ENCODE results near the gene APC.

APC gene

DNA sequence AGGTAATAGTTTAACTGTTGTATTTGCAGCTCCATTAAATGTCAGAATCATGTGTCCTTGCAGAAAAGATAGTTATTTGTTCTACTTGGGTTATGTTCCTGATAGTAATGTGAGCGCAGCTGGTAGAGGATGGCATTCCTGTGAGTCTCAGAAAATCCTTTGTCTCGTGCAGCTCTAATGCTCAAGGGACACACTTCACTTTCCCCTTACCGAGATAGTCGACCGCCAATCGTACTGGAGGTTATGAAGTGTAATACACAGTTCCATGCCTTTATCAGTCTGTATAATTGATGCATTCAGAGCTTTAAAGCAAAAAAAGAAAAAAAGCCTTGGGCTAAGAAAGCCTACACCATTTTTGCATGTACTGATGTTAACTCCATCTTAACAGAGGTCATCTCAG is 63.2 kb downstream of the APC start:
- no peak overlapping the region for H3K4me3 ChIP-seq (ENCODE audit: control insufficient read depth, low read depth, low read length)
- no peak for DNase-seq (ENCODE audit: low read depth)
- TF ChIP-seq, protein P1, sequence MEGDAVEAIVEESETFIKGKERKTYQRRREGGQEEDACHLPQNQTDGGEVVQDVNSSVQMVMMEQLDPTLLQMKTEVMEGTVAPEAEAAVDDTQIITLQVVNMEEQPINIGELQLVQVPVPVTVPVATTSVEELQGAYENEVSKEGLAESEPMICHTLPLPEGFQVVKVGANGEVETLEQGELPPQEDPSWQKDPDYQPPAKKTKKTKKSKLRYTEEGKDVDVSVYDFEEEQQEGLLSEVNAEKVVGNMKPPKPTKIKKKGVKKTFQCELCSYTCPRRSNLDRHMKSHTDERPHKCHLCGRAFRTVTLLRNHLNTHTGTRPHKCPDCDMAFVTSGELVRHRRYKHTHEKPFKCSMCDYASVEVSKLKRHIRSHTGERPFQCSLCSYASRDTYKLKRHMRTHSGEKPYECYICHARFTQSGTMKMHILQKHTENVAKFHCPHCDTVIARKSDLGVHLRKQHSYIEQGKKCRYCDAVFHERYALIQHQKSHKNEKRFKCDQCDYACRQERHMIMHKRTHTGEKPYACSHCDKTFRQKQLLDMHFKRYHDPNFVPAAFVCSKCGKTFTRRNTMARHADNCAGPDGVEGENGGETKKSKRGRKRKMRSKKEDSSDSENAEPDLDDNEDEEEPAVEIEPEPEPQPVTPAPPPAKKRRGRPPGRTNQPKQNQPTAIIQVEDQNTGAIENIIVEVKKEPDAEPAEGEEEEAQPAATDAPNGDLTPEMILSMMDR (IDR thresholded peaks at IDR 0.05; ENCODE audit: control insufficient read depth, insufficient read depth, low read depth, low read length, missing control alignments): no peak

DNA sequence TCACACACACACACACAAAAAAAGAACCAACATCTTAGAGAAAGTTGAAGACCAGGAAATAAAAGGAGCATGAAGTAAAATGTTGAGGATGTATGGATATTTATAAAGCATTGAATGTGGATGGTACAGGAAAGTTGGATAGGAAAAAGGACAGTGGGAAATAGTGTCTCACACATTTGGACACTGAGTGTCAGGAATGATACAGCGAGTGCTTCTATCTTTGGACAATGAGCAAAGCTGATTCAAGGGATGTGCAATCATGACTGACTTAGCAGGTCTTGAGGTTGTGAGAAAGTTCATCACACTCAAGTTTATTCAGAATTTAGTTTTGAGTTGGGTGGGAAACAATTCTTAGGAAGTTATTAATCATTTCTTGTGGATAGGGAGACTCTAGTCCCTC is 73.3 kb downstream of the APC start:
- no peak overlapping the region for H3K4me3 ChIP-seq (ENCODE audit: control insufficient read depth, low read depth, low read length)
- no peak for DNase-seq (ENCODE audit: low read depth)
- TF ChIP-seq, protein P1 (IDR thresholded peaks at IDR 0.05; ENCODE audit: control insufficient read depth, insufficient read depth, low read depth, low read length, missing control alignments): no peak

DNA sequence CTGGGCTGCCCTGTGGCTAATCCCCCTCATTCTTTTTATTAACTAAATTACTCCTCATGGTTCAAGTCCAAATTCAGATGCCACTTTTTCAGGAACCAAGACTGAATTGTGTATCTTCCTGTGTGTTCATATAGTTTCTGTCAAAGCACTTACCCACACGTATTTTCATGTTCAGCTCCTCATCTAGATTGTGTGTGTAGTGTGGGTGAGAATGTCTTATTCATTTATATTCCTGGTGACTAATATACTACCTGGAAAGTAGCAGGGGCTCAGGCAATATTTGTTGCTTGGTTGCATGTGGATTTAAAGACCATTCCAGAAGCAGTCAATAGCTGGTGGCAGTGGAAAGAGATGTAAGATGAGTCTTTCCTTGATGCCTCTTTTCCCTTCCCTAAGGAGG is 74.9 kb downstream of the APC start:
- TF ChIP-seq, protein P1 (IDR thresholded peaks at IDR 0.05; ENCODE audit: control insufficient read depth, insufficient read depth, low read depth, low read length, missing control alignments): no peak
- no peak for DNase-seq (ENCODE audit: low read depth)

DNA sequence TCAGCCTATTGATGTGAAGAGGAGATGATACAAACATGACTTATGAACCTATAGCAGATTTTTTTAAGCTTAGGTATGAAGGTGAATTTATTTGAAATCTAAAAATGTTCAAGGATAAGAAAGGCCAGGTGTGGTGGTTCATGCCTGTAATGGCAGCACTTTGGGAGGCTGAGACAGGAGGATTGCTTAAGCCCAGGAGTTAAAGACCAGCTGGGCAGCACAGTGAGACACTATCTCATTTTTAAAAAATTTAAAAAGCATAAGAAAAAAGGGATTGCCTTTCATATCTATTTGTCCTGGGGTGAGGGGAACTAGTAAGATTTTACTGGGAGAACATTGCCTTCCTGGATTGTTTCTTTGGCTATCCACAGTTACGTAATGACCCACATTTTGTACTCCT is 82.6 kb downstream of the APC start:
- H3K4me3 ChIP-seq (ENCODE audit: control insufficient read depth, low read depth, low read length): no peak overlapping the region
- TF ChIP-seq, protein P1 (IDR thresholded peaks at IDR 0.05; ENCODE audit: control insufficient read depth, insufficient read depth, low read depth, low read length, missing control alignments): no peak
- DNase-seq (ENCODE audit: low read depth): no peak

More for the DNA sequence above, 74.9 kb downstream of the APC start:
- no peak overlapping the region for H3K4me3 ChIP-seq (ENCODE audit: control insufficient read depth, low read depth, low read length)

DNA sequence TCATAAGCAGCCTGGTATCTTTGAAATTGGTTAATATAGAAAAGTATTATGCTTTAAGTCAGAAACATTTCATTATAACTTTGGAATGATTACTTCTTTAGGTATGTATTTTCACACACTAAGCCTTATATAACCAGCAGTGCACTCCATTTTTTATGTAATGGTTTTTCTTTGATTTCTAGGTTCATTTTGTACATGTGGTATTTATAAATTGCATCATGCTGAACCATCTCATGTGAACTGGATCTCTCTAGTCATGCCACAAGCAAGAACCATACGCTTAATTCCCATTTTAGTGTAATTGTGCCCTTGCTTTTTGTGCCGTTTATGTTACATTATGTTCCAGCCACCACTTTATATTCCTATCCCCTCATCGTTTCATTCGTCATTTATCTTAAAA is 84.8 kb downstream of the APC start:
- H3K4me3 ChIP-seq (ENCODE audit: control insufficient read depth, low read depth, low read length): no peak overlapping the region
- peak; percentile 8 for DNase-seq (ENCODE audit: low read depth)
- TF ChIP-seq, protein P1 (IDR thresholded peaks at IDR 0.05; ENCODE audit: control insufficient read depth, insufficient read depth, low read depth, low read length, missing control alignments): no peak

DNA sequence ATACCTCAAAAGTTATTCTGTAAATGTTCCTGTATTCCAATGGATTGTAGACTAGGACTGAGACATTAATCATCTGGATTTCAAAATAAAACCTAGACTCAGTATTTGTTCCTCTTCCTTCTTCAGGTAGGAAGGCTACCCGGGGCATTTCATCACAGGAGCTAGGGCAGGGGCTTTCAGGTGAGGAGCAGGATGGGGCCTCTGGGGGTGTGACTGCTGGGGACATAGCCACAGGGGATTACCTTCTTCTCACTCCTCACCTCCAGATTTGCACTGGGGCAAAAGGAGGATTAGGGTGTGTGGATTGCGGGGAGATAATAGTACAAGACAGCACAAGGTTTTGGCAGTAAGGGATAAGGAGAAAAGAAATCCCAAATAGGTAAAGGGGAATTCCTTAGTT is 85.5 kb downstream of the APC start:
- H3K4me3 ChIP-seq (ENCODE audit: control insufficient read depth, low read depth, low read length): no peak overlapping the region
- TF ChIP-seq, protein P1 (IDR thresholded peaks at IDR 0.05; ENCODE audit: control insufficient read depth, insufficient read depth, low read depth, low read length, missing control alignments): no peak
- no peak for DNase-seq (ENCODE audit: low read depth)

DNA sequence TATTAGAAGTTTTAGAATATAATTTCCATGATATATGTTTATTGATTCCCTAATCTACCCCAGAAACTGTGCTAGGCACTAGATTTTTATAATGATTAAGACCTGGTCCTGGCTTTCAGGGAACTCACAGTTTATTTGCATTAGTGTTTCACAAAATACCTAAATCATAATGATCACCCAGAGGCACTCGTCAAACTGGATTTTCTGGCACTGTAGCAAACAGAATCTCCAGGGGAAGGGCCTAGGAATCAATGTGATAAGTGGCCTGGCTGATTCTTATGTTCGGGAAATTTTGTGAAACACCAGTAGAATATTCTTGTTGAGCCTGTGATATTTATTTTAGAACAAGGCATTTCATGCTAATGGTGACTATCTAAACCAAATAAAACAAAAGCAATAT is 86.0 kb downstream of the APC start:
- H3K4me3 ChIP-seq (ENCODE audit: control insufficient read depth, low read depth, low read length): no peak overlapping the region
- TF ChIP-seq, protein P1 (IDR thresholded peaks at IDR 0.05; ENCODE audit: control insufficient read depth, insufficient read depth, low read depth, low read length, missing control alignments): no peak
- DNase-seq (ENCODE audit: low read depth): no peak

Data from AG09309 (cell line).